HG02840 (cell line): ENCODE data around the gene KRT82.

Experiments
- ATAC-seq: cut with Tn5 transposase; IDR thresholded peaks from one replicate; pipeline ENCODE4 v1.9.1; 2021; ENCODE audit warnings: mild to moderate bottlenecking, moderate library complexity, moderate number of reproducible peaks; ENCODE audit not compliant: unreplicated experiment, low FRiP score

Gene KRT82

DNA sequence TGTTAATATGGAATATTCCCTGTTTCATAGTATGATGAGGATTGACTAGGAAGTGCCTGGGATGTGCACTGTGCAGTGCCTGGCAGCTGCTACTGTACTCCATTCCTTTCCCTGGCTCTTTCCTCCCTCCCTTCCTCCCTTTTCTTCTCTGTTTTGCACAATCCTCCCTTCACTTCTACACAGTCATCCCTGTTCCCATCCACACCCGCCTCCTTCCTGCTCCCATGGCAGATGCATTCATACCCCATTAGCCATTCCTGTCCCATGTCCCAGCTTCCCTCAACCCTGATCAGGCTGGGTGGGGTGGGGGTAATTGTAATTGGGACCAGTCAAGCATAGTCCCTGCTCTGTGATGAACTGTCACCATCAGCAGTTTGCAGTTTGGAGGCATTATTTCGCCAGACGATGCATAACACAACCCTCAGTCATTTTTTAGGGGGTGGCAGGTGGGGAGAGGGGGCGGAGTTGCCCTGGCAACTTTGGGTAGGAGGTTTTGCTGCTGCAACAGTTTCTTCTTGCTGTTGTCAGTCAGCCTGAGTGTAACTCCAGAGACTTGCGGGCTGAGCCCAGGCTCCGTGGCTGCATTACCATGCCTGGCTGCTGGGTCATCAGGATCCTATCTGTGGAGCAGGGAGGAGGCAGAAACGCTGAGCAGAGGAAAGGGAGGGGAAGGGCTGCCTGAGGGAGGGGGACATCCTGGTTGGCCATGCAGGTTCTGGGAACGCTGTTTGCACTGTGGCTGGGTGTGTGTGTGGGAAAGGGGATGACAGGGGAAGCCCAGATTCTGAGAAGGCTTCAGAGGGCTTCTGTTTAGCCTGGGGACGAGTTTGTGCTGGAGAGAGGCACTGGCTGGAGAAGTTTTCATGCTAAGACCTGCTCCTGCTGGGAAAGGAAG is 16.6 kb downstream of the KRT82 start:
- ATAC-seq, result no peak

DNA sequence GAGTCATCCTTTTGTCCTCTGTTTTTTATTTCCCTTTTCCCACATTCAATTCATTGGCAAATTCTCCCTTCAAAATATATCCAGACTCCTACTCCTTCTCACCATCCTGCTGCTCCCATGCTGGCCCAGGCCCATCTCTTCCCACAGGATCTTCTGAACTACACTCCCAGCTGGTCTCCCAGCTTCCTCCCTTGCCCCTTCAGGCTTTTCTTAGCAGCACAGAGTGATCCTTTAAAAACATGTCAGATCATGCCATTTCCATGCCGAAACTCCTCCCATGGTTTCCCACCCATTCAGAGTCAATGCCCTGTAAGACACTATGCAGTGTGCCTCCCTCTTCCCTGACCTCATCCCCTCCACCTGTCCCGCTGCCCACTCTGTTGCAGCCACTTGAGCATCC is 18.3 kb downstream of the KRT82 start:
- no peak for ATAC-seq

DNA sequence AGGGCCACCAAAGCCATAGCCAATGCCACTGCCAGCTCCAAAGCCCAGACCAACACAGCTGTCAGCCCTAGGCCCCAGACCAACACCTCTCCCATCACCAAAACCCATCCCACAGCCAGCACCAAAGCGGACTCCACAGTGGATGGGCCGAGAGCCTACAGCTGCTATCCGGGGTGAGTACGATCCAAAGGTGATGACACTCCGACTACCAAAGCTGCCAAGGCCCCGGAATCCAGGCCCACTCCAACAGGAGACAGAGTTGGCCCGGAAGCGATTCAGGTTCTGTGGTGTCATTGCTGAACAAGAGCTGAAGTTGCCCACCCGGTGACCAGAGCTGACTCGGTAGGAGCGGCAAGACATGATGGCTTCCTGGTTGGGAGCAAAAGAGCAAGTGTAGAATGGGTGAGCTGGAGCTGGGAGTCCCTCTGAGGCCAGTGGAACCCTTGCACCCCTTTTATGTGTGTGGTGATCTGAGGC is 20.9 kb downstream of the KRT82 start, which contains the start of gene KRT84:
Gene KRT84 (minus strand): TSS at position 427 of the 477 bp plus-strand sequence. CDS start 67 bp downstream, at position 360.
- ATAC-seq, result no peak

DNA sequence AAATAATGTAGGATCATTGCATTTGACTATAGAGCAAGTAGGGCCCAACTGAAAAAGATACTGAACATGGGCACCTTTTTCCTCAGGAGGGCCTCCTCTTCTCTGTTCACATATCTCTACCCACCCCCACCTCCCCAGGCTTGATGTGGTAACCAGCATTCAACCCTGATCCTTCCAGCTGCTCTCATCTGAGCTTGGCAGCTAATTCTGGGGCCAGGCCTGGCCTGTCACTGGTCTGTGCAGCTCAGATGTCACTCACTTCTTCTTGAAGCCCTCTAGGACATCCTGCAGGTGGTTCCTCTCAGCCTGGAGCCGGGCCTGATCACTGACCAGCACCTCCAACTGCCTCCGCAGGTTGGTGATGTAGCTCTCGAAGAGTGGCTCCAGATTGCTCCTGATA is 22.8 kb downstream of the KRT82 start:
- ATAC-seq, result no peak

DNA sequence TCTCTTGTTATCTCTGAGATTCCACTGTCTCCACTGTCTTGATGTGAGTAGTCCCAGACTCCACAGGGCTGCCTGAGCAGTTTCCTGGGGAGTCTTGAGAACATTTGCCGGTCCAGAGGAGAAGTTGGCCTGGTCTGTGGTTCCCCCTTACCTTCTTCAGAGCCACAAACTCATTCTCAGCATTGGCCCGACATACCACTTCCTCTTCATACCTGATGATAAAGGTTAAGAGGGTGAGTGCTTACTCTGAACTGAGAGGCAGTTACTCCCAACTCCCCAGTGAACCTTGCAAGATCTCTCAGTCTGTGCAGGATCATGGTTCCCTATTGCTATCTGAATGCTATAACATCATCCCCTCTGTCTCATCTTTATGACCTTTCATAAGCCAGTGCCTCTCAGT is 23.3 kb downstream of the KRT82 start:
- no peak for ATAC-seq

DNA sequence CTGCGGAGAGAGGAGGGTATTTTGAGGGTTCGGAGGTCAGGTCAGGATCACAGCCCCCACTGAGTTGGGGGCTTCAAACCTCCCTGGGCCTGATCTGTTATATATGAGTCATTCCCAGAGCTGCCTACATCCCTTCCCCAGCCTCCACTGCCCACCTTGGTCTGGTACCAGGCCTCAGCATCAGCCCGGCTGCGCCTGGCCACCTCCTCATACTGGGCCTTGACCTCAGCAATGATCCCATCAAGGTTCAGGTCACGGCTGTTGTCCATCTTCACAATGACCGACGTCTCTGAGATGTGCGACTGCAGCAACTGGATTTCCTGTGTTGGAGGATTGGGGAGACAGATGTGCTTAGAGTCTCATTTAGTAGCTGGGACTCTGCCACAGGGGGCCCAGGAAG is 24.9 kb downstream of the KRT82 start:
- no peak for ATAC-seq

DNA sequence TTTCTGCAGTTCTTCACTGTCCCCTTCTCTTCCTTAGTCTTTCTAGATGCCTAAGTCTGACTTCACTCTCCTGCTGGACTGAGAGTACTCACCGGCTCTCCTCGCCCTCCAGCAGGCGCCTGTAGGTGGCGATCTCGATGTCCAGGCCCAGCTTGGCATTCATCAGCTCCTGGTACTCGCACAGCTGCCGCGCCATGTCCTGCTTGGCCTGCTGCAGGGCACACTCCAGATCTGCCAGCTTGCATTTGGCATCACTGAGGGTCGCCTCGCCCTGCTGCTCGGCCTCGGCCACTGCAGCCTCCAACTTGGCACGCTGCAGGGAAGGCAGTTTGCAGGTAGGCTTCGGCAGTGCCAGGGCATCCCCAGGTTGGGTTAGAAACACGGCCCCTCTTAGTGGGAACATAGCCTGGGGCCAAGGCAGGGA is 25.9 kb downstream of the KRT82 start:
- no peak for ATAC-seq

DNA sequence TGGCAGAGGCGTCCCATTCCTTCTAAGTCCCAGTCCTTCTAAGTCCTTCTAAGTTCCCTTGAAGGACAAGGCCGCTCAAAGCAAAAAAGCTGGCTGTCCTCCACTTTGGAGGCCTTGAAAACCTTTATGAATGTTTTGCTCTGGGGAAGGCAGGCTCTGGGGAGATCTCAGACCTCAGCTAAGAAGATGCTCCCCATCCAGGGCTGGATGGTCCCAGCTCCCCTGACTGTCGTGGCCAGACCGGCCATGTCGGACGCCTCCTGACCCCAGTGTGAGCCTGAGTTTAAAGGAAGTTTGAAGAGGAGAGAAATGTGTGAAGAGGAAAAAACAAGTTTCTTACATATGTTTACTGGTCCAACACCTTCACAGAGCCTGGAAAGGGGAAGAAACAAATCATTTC is 26.6 kb downstream of the KRT82 start:
- no peak for ATAC-seq

DNA sequence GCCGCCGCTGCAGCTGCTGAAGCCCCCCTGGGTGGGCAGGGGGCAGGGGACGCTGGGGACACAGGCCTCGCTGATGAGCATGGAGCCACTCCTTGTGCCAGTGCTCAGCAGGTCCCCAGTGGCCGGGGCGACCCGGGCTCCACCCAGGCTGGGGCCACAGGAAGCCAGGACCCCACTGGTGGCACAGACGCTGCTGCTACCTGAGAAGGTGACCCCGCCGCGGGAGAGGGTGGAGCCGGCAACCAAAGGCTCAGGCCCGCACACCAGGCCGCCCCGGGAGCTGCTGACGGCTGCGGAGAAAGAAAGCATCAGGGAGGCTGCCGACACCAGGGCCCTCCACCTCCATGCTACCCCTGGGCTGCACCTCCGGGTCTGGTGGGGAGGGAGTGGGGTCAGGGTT is 28.0 kb downstream of the KRT82 start:
- no peak for ATAC-seq

DNA sequence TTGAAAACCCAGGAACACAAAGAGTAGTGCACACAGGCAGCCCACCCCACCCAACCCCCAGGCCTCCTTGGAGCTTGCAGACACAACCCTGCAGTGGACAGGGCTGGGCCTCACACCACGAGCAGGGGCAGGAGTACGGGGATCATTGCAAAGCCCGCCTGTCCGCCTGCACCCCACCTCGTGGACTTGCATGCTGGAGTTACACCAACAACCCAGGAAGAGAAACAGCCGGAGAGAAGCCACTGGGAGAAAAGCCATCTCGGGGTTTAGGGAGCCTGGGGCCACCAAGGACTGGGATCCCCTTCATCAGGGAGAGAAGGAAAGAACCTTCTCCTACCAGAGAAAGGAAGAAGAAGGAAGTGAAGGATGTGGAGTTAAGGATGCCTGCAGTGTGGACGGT is 28.9 kb downstream of the KRT82 start:
- no peak for ATAC-seq

DNA sequence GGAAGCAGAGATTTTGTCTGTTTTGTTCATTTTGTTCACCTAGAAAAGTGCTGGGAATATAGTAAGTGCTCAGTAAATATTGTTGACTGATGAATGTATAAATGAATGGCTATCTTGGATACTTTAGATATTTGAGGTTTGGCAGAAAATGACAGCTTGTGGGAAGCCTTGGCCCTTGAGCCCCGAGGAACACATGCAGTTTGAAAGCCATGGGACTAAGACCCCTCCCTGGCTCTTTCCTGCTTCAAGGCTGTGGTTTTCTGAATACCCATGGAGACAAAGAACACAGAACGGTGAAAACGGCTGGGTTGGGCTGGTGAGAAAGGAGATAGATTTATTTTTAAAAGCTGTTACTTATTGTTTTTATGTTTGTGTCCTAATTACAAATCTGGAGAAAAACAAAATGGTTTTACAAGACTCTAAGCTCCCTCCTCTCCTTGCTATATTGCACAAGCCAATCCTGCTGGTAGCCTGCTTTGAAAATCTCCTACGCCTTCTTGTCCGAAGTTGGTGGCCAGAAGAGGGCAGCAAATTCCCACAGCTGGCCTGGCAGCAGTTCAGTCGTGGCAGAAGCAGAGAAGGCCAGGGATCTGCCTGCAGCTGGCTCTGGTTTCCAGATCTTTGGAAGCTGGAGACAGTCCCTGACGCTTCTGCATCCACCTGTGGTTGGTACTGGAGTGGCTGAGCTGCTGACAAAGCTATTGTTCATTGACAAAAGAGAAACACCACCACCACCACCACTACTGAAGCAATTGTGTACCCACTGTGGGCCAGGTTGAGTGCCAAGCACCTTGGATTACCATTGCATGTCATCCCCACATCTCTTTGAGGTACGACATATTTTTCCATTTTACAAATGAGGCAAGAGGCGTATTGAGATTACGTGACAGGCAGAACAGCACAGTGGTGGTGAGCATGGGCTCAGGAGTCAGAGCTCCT is 33.6 kb downstream of the KRT82 start:
- ATAC-seq, result no peak

DNA sequence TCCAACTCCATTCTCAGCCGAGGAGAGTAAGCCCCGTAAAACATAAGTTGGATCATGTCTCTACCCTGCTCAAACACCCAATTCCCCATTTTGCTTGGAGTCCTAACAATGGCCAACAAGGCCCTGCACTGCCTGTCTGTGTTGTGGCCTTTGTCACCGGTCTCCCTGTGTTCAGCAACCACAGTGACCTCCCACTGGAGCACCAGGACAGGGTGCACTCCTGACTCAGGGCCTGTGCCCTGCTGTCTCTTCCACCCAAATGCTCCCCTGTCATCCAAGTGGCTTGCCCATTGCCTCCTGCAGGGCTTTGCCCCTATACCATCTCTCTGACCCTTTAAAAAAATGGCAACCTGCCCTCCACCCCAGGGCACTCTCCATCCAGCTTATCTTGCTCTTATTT is 34.4 kb downstream of the KRT82 start:
- ATAC-seq, result no peak

DNA sequence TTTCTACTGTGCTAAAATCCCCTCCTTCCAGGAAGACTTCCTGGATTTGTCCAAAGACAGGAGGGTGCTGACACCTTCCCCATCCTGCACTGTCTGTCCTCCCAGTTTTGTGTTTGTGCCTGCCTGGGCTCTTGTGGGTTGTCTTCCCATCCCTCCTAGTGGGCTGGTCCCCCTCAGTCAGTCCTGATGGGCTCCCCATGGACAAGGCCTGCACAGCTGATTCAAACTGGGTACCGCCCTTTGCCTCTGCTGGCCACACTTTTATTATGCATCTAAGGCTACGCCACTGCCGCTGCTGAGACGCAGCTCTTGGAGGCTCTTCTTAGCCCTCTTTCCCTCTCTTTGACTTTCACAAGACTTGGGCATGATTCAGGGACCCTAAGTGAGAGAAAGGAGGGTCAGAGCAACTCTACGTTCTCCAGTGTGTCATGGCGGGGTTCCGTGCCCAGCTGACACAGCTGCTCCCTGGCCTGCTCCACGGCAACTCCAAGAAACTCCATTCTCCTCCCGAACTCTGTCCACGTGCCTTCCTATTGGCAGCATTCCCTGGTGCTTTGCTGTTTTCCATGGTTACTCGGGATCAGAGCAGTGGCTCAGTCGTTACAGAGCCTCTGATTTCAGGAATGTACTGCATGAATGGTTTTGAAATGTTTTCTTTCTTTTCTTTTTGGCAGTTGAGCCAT is 35.1 kb downstream of the KRT82 start:
- no peak for ATAC-seq

DNA sequence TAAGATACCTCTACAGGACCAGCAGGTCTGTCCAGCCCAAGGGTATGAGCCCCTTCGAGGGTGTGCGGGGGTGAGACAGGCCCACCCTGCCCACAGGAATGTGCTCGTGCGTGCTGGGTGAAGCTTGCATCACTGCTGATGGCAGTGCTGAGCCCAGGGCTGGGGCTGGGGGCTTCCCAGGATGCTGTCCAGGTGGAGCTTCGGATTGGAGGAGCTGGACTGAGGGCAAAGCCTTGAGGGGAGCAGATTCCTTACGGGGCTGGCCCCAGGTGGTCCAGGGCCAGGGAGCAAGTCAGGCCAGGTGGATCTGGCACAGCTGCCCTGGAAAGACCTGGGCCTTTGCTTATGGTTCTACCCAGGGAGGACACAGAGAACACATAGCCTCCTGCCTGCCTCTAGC is 36.3 kb downstream of the KRT82 start:
- no peak for ATAC-seq

DNA sequence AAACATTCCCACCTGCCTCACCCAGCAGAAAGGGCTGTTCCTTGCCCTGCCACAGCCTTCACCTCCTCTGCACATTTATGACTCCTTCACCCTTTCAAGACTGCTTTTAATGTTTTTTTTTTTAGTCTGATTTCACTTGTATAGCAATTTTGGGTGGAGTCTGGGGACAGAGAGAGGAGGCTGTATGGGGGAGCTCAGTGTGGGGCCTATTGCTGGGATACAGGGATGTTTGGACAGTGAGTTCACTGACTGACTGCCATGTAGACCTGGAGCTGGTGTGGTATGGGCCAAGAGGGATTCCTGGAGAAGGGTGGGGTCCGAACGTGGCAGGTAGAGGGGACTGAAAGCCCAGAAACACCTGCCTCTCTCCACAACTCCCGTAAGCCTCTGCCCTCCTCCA is 36.9 kb downstream of the KRT82 start:
- no peak for ATAC-seq

DNA sequence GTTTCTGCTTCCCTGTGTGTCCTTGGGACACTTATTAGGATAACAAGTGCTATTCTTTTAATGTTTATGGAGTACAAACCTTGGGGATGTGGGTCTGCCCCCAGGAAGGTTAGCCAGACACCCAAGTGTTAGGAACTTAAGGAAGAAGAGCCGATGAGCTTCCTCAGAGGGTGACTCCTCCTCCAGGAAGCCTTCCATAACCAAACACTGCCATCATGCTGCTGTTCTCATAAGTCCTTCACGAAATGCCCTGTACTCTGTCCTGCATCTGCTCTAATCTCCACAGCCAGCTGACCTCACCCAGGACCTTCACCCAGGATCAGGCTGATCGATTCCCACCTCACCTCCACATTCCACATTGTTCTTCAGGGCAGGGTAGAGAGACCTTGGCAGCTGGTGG is 37.6 kb downstream of the KRT82 start:
- ATAC-seq, result no peak

DNA sequence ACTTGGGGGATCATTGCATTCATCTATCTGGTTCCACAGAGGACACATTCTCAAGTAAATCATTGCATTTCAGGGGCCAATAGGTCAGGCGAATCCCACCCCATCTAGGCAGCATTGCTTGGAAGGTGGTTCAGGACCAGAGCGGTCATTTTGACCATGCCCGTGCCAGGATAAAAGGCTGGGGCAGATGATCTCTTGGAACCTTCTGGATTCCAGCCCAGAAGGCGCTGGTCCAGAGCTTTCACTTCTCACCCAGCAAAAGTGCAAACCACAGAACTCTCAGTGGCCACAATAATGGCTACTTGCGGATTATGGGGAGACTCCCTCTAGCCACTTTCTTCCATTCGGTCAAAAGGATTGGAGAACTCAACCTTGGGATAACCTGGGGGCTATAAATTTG is 38.3 kb downstream of the KRT82 start:
- no peak for ATAC-seq

DNA sequence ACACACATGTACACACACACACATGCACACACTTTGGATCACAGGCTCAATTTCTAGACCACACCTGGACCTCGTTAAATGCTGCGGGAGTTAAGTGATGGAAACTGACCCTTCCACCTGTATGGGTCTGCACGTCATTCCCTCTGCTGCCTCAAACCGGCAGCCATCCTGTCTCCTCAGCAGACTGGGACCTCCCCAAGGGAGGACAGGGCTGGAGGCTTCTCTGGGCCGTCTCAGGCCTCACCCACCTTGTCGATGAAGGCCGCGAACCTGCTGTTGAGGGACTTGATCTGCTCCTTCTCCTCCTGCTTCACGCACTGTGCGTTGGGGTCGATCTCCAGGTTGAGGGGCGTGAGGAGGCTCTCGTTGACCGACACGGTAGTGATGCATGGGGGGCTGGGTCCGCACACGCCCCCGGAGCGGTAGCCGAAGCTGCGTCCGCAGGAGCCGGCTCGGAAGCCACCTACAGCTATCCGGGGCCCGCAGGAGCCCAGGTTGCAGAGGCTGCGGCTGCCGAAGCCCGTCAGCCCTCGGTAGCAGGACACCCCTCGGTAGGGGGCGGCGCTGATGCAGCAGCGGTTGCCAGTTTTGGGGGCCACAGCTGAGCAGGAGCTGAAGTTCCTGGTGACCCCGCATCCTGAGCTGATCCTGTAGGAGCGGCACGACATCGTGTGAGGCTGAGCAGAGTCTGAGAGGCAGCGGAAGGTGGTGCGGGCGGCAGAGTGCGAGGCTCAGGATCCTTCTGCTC is 39.2 kb downstream of the KRT82 start, which contains the start of gene KRT85:
Gene KRT85 (minus strand): TSS at position 744 of the 748 bp plus-strand sequence. CDS start 76 bp downstream, at position 668.
- ATAC-seq, result no peak

DNA sequence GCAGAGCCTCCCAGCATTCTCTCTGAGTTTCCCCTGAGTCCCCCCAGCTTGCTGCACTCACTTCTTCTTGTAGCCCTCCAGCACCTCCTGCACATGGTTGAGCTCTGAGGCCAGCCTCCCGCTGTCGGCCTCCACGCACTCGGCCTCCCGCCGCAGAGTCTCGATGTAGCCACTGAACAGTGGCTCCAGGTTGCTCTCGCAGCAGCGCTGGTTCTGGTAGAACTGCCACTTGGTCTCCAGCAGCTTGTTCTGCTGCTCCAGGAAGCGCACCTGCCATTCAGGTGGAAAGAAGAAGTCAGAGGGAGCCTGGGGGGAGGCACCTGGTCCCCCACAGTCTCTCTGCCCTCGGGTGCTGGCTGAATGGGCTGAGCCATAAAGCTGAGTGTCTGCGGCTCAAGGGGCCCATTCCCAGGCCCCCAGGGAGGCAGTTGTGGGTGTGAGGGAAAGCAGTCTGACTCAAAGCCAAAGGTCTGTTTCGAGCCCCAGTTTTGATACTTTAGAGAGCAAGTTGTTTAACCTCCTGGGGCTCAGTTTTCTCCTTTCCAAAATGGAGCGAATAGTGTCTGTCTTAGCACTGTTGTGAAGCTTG is 41.1 kb downstream of the KRT82 start:
- ATAC-seq, result no peak
